ENCODE results near the gene OR4C5. TPM values are rescaled to one million over a fixed set of nuclear protein-coding genes. Genes with fewer than 3 reads are reported as not detected.
"Not testable (repeated sequence)": the region's sequence is repeated elsewhere in the genome, so short reads cannot be mapped to it uniquely, and the experiment has no call there.

Gene OR4C5
- polyA plus RNA-seq (not detected in 2 replicates), polyA minus RNA-seq (not detected in 2 replicates)

DNA sequence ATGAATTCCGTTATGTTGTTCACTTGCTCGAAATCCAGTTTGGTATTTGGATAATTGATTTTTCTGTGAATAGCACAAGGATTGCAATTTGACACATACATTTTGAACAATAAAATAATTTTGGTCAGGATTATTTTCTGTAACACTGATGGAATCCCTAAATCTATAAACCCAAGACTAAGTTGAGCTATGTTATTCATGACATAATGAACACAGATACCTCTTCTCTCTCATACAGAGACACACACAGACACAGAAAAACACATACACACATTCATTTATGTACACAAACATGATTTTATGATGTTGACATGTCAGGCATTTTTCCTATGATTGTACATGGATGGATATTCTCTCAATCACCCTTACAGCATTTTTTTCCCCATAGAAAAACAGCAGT is at the start of gene OR4C5:
Gene OR4C5, minus strand, starts transcription at position 101 of the 400 bp plus-strand sequence. Its CDS starts 0 bp downstream, at position 101.
- Histone ChIP-seq H3K4me3 (ENCODE audit: low read length) (no peak within 1 kb of the TSS), H2AFZ (ENCODE audit: low read depth, low read length) (no peak within 1 kb of the TSS), H3K4me2 (ENCODE audit: low read length) (no peak within 1 kb of the TSS), H4K20me1 (ENCODE audit: insufficient read depth) (no peaks in the 10 kb centered on the region), H3K27ac (ENCODE audit: low read length) (no peak within 1 kb of the TSS), H3K9me3 (ENCODE audit: low read length) (peaks cover 4% of the 10 kb centered on the region), H3F3A (ENCODE audit: insufficient read depth, low read length, poor library complexity, severe bottlenecking) (no peaks in the 10 kb centered on the region), H3K9me2 (ENCODE audit: insufficient read depth, low read length) (no peaks in the 10 kb centered on the region), H3K36me3 (ENCODE audit: insufficient read depth, low read length) (no peaks in the 10 kb centered on the region), H3K79me2 (replicated peaks; ENCODE audit: insufficient read depth, low read length) (no peaks in the 10 kb centered on the region), H3K27me3 (ENCODE audit: insufficient read depth, low read depth, low read length) (no peaks in the 10 kb centered on the region), H3K9ac (ENCODE audit: low read length) (no peak within 1 kb of the TSS)
- TF ChIP-seq RAD21 (conservative IDR thresholded peaks at IDR 0.05) = no peak
- TF ChIP-seq TAF1 (IDR thresholded peaks at IDR 0.05; ENCODE audit: low read depth) = no peak
- TF ChIP-seq, protein P1, sequence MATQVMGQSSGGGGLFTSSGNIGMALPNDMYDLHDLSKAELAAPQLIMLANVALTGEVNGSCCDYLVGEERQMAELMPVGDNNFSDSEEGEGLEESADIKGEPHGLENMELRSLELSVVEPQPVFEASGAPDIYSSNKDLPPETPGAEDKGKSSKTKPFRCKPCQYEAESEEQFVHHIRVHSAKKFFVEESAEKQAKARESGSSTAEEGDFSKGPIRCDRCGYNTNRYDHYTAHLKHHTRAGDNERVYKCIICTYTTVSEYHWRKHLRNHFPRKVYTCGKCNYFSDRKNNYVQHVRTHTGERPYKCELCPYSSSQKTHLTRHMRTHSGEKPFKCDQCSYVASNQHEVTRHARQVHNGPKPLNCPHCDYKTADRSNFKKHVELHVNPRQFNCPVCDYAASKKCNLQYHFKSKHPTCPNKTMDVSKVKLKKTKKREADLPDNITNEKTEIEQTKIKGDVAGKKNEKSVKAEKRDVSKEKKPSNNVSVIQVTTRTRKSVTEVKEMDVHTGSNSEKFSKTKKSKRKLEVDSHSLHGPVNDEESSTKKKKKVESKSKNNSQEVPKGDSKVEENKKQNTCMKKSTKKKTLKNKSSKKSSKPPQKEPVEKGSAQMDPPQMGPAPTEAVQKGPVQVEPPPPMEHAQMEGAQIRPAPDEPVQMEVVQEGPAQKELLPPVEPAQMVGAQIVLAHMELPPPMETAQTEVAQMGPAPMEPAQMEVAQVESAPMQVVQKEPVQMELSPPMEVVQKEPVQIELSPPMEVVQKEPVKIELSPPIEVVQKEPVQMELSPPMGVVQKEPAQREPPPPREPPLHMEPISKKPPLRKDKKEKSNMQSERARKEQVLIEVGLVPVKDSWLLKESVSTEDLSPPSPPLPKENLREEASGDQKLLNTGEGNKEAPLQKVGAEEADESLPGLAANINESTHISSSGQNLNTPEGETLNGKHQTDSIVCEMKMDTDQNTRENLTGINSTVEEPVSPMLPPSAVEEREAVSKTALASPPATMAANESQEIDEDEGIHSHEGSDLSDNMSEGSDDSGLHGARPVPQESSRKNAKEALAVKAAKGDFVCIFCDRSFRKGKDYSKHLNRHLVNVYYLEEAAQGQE (IDR thresholded peaks at IDR 0.05; ENCODE audit: borderline replicate concordance) = no peak
- TF ChIP-seq MXI1 (conservative IDR thresholded peaks at IDR 0.05; ENCODE audit: poor library complexity, severe bottlenecking) = no peak
- no peak for TF ChIP-seq POLR2AphosphoS5 (IDR thresholded peaks at IDR 0.05)
- TF ChIP-seq, protein P2, sequence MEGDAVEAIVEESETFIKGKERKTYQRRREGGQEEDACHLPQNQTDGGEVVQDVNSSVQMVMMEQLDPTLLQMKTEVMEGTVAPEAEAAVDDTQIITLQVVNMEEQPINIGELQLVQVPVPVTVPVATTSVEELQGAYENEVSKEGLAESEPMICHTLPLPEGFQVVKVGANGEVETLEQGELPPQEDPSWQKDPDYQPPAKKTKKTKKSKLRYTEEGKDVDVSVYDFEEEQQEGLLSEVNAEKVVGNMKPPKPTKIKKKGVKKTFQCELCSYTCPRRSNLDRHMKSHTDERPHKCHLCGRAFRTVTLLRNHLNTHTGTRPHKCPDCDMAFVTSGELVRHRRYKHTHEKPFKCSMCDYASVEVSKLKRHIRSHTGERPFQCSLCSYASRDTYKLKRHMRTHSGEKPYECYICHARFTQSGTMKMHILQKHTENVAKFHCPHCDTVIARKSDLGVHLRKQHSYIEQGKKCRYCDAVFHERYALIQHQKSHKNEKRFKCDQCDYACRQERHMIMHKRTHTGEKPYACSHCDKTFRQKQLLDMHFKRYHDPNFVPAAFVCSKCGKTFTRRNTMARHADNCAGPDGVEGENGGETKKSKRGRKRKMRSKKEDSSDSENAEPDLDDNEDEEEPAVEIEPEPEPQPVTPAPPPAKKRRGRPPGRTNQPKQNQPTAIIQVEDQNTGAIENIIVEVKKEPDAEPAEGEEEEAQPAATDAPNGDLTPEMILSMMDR (IDR thresholded peaks at IDR 0.05; ENCODE audit: poor library complexity, severe bottlenecking) = no peak

DNA sequence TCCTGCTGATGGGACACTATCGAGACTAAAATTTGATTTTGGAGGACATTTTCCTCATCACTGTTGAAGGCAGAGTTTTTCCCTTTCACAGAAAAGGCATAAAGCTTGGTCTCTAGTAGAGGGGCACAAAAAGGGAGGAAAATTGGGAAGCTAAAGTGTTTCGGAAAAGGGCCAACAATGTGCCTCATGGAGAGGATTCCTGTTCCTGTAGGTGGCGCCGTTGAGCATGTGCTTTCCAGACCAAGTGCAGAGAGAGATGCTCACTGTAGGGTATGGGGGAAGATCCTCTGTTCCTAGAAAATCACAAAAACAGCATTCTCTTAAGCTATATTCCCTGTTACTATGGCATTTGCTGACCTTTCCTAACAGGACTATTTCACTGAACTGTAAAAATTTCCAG is 18.4 kb upstream of the OR4C5 start:
- Histone ChIP-seq H3K4me3 (ENCODE audit: low read length) (no peak overlapping the region), H3K9me3 (ENCODE audit: low read length) (peaks cover 3% of the 10 kb centered on the region), H3K27me3 (ENCODE audit: insufficient read depth, low read depth, low read length) (no peaks in the 10 kb centered on the region), H3K9ac (ENCODE audit: low read length) (no peak overlapping the region), H3K79me2 (replicated peaks; ENCODE audit: insufficient read depth, low read length) (no peaks in the 10 kb centered on the region), H3F3A (ENCODE audit: insufficient read depth, low read length, poor library complexity, severe bottlenecking) (no peaks in the 10 kb centered on the region), H3K9me2 (ENCODE audit: insufficient read depth, low read length) (no peaks in the 10 kb centered on the region), H2AFZ (ENCODE audit: low read depth, low read length) (no peak overlapping the region), H3K27ac (ENCODE audit: low read length) (no peak overlapping the region), H4K20me1 (ENCODE audit: insufficient read depth) (no peaks in the 10 kb centered on the region), H3K4me2 (ENCODE audit: low read length) (no peak overlapping the region), H3K36me3 (ENCODE audit: insufficient read depth, low read length) (no peaks in the 10 kb centered on the region)
- TF ChIP-seq, protein P1 (IDR thresholded peaks at IDR 0.05; ENCODE audit: borderline replicate concordance) = no peak
- TF ChIP-seq, protein P2 (IDR thresholded peaks at IDR 0.05; ENCODE audit: poor library complexity, severe bottlenecking) = no peak
- TF ChIP-seq POLR2AphosphoS5 (IDR thresholded peaks at IDR 0.05) (no peak), EZH2 (IDR thresholded peaks at IDR 0.05; ENCODE audit: borderline replicate concordance, insufficient read depth, low read length, poor library complexity, severe bottlenecking) (no peak), MXI1 (conservative IDR thresholded peaks at IDR 0.05; ENCODE audit: poor library complexity, severe bottlenecking) (no peak), TAF1 (IDR thresholded peaks at IDR 0.05; ENCODE audit: low read depth) (no peak), SMC3 (conservative IDR thresholded peaks at IDR 0.05; ENCODE audit: poor library complexity) (no peak), RAD21 (conservative IDR thresholded peaks at IDR 0.05) (no peak)

- not testable (repeated sequence) for H3K36me3 ChIP-seq (ENCODE audit: insufficient read depth, low read length); H3K27ac ChIP-seq (ENCODE audit: low read length); H3K9ac ChIP-seq (ENCODE audit: low read length); H2AFZ ChIP-seq (ENCODE audit: low read depth, low read length); H3F3A ChIP-seq (ENCODE audit: insufficient read depth, low read length, poor library complexity, severe bottlenecking); H3K27me3 ChIP-seq (ENCODE audit: insufficient read depth, low read depth, low read length); H3K4me3 ChIP-seq (ENCODE audit: low read length); H3K4me2 ChIP-seq (ENCODE audit: low read length); H4K20me1 ChIP-seq (ENCODE audit: insufficient read depth); H3K9me3 ChIP-seq (ENCODE audit: low read length); H3K9me2 ChIP-seq (ENCODE audit: insufficient read depth, low read length); H3K79me2 ChIP-seq (replicated peaks; ENCODE audit: insufficient read depth, low read length)
These were observed 17.9 kb upstream of the OR4C5 start for GRCh38 chr11:48384151-48384550.
